Skeletal muscle cell (primary cell): Measurements from ENCODE around the gene MED4.

Experiments
- DNase-seq: peaks from one replicate; pipeline ENCODE4 v3.0.0-alpha.2; 2010; ENCODE audit warnings: low read depth
- H3K4me3 ChIP-seq: 2 replicates; pipeline ENCODE4 v1.5.1; 2011; ENCODE audit warnings: low read depth, mild to moderate bottlenecking, control low read depth, low read length, moderate library complexity

MED4 gene

GRCh38 chr13:48042894-48043293 is 52.0 kb downstream of the MED4 start:
- H3K4me3 ChIP-seq = no peak overlapping the region

GRCh38 chr13:48040896-48041295 is 54.0 kb downstream of the MED4 start:
- DNase-seq = no peak
- H3K4me3 ChIP-seq = no peak overlapping the region

More at GRCh38 chr13:48042894-48043293, 52.0 kb downstream of the MED4 start:
- DNase-seq = no peak

DNA sequence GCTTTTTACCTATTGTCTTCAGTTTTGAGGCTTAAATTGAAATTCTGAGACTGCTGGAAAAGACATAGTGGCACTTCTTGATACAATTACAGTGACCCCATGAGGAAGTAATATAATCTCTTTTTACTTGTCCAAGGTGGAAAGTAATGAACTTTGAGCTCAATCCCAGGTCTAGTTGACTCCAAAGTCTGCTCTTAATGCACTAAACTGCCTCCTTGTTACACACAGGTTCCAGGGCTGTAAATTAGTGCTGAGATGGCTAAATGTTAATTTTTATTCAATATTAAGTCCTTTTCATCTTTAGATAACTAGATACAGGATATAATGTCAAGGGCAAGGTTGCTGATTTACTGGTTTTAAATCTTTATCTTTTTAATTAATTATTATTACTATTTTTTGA is 54.9 kb downstream of the MED4 start:
- no peak for DNase-seq
- no peak overlapping the region for H3K4me3 ChIP-seq

DNA sequence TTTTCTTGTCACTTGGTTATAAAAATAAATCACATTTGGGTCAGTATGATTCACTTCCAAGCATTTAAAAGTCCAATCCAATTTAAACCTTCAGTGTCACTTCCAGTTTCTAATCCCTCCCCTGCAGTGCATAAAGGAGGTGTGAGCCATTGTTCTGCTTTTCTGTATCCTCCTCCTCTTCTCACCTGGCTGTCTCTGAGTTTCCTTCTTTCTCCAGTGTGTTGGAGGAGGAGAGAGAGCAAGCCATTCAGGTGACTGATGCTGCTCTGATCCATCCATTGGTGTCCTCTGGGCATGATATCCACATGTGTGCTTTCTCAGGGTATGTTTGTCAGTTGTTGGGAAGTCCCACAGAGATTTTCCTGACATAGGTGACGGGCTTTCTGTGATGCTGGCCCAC is 56.1 kb downstream of the MED4 start:
- DNase-seq = no peak
- H3K4me3 ChIP-seq = no peak overlapping the region

GRCh38 chr13:48037346-48038173 is 57.3 kb downstream of the MED4 start, which contains the start of gene NUDT15:
Gene NUDT15, plus strand, starts transcription at chr13:48037726. Its CDS starts 21 bp downstream, at chr13:48037747.
- peak within 1 kb of the TSS; percentile 77 for H3K4me3 ChIP-seq
- peak; percentile 90 for DNase-seq

DNA sequence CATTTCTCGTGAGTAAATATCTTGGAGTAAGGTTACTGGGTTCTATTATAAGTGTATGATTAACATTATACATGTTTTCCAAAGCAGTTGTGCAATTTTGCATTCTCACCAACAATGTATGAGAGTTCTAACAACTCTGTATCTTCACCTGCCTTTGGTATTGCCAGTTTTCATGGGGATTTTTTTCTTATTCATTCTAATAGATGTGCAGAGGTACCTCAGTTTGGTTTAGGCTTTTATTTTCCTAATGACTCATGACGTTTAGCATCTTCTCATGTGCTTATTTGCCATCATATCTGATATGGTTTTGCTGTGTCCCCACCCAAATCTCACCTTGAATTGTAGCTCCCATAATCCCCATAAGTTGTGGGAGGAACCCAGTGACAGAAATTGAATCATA is 65.0 kb downstream of the MED4 start:
- DNase-seq = no peak

DNA sequence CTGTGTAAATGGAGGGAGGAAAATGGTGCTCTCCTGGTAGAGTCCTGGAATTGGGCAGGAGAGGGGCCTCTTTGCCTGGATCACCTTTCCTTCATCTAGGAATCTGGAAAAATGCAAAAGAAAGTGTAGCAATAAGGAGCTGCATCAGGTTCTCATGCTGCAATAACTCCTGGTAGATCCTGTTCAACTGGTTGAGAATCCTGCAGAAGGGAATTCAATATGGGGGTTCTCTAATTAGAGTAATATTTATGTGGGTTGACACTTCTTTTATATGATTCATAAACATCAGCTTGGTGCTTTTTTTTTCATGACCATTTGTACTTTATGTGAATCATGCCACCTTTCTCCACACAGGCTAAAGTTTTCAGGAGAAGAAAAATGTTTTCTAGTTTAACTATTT is 66.8 kb downstream of the MED4 start:
- H3K4me3 ChIP-seq = no peak overlapping the region
- no peak for DNase-seq

More for the DNA sequence above, 65.0 kb downstream of the MED4 start:
- no peak overlapping the region for H3K4me3 ChIP-seq
